HCT116 (cell line): ENCODE data around the gene CACNA1G. TPM values are rescaled to one million over a fixed set of nuclear protein-coding genes. Genes with fewer than 3 reads are reported as not detected.

Experiments used
- ATAC-seq: fragments of 200-7000 bp; cut with Tn5 transposase; 2 replicates; pipeline ENCODE4 v1.9.1; 2020; ENCODE audit warnings: mild to moderate bottlenecking, moderate library complexity
- BruUV-seq: library from RNA; stranded (reverse); fragments of 400-500 nt; replicated peaks from 2 replicates; lab custom pipeline; 2021; lab: Mats Ljungman, UMichigan
- CTCF ChIA-PET: fragments of 300-600 bp; sonication (Branson Sonifier 250); formaldehyde crosslinking; loops from one replicate; lab custom pipeline; 2021; ENCODE audit warnings: antibody characterized with exemption; lab: Charles Lee
- POLR2A ChIA-PET: fragments of 300-600, 350-600 bp; sonication (Branson Sonifier 250); formaldehyde crosslinking; loops from one replicate; lab custom pipeline; 2021; ENCODE audit warnings: antibody characterized with exemption; lab: Charles Lee
- RAD21 ChIA-PET, 2 experiments: fragments of 300-600 bp; sonication (Branson Sonifier 250); formaldehyde crosslinking; loops; one replicate each; lab custom pipeline; 2023; ENCODE audit warnings: low total read pairs in 2 of 2; ENCODE audit not compliant: uncharacterized antibody in 2 of 2, unreplicated experiment in 2 of 2, low non-redundant PET in 1 of 2; lab: Charles Lee
- DNase-seq: peaks from one replicate; pipeline ENCODE4 v3.0.0-alpha.2; 2010; ENCODE audit warnings: low read depth, low spot score
- H2AFZ ChIP-seq: fragments of 200-600 bp; shearing (Covaris generic), sonication (generic); 2 replicates; pipeline ENCODE4 v1.6.1; 2017; ENCODE audit warnings: low read depth, mixed run types, mixed read lengths, antibody characterized with exemption, low read length; ENCODE audit not compliant: poor library complexity, severe bottlenecking
- H3K27ac ChIP-seq: 2 replicates; pipeline ENCODE4 v1.5.1; 2012; ENCODE audit warnings: low read depth, low read length
- H3K27me3 ChIP-seq: fragments of 200-600 bp; sonication (generic); 2 replicates; pipeline ENCODE4 v1.6.1; 2016; ENCODE audit warnings: mixed run types, low read length, mixed read lengths; ENCODE audit not compliant: insufficient read depth
- H3K36me3 ChIP-seq, 2 experiments: fragments of 200-500 bp in 1 of 2; fragments of 200-600 bp in 1 of 2; sonication (Bioruptor generic) in 1 of 2; sonication (generic) in 1 of 2; 2 replicates each; pipeline versions ENCODE4 v1.5.1 to v1.6.1; 2014 to 2016; ENCODE audit warnings: low read length in 2 of 2, inconsistent platforms in 1 of 2, mixed read lengths in 1 of 2, mixed run types in 1 of 2; ENCODE audit not compliant: insufficient read depth in 2 of 2, control insufficient read depth in 1 of 2
- H3K4me1 ChIP-seq, 2 experiments: fragments of 200-600 bp in 1 of 2; sonication (generic) in 1 of 2; 2 replicates each; pipeline versions ENCODE4 v1.5.1 to v1.6.1; 2012 to 2017; ENCODE audit warnings: low read length in 2 of 2, inconsistent platforms in 1 of 2, mild to moderate bottlenecking in 1 of 2, mixed read lengths in 1 of 2, mixed run types in 1 of 2, moderate library complexity in 1 of 2; ENCODE audit not compliant: insufficient read depth in 2 of 2, control insufficient read depth in 1 of 2
- H3K4me2 ChIP-seq: fragments of 200-600 bp; sonication (generic); 2 replicates; pipeline ENCODE4 v1.6.1; 2017; ENCODE audit warnings: mixed run types, low read length, mixed read lengths
- H3K4me3 ChIP-seq, 2 experiments: fragments of 200-600 bp in 1 of 2; sonication (generic) in 1 of 2; replicated peaks in 1 of 2; 2 replicates each; pipeline ENCODE4 v1.5.1; 2011 to 2016; ENCODE audit warnings: low read length in 2 of 2, control low read depth in 1 of 2, low read depth in 1 of 2, mild to moderate bottlenecking in 1 of 2, mixed read lengths in 1 of 2, mixed run types in 1 of 2
- H3K79me2 ChIP-seq: fragments of 200-600 bp; sonication (generic); 2 replicates; pipeline ENCODE4 v1.6.1; 2017; ENCODE audit warnings: mild to moderate bottlenecking, mixed run types, low read length, moderate library complexity, mixed read lengths; ENCODE audit not compliant: insufficient read depth
- H3K9ac ChIP-seq: fragments of 200-600 bp; sonication (generic); 2 replicates; pipeline ENCODE4 v1.6.1; 2016; ENCODE audit warnings: low read length, mixed read lengths
- H3K9me2 ChIP-seq: fragments of 200-600 bp; sonication (generic), shearing (Covaris generic); 2 replicates; pipeline ENCODE4 v1.6.1; 2017; ENCODE audit warnings: mixed run types, mild to moderate bottlenecking, moderate library complexity; ENCODE audit not compliant: insufficient read depth
- H3K9me3 ChIP-seq, 2 experiments: fragments of 200-500 bp in 1 of 2; fragments of 200-600 bp in 1 of 2; sonication (Bioruptor generic) in 1 of 2; sonication (generic) in 1 of 2; 2 replicates each; pipeline ENCODE4 v1.6.1; 2014 to 2017; ENCODE audit warnings: low read length in 2 of 2, mixed read lengths in 2 of 2, inconsistent platforms in 1 of 2, low read depth in 1 of 2, mild to moderate bottlenecking in 1 of 2, mixed run types in 1 of 2, moderate library complexity in 1 of 2; ENCODE audit not compliant: control insufficient read depth in 1 of 2, insufficient read depth in 1 of 2
- H4K20me1 ChIP-seq: fragments of 200-600 bp; sonication (generic), shearing (Covaris generic); 2 replicates; pipeline ENCODE4 v1.6.1; 2017; ENCODE audit warnings: mixed run types, mild to moderate bottlenecking, moderate library complexity; ENCODE audit not compliant: insufficient read depth
- CEBPB ChIP-seq: IDR thresholded peaks from 2 replicates; pipeline ENCODE4 v1.6.1; 2012; ENCODE audit warnings: low read depth
- EZH2 ChIP-seq: fragments of 200-600 bp; sonication (generic); IDR thresholded peaks from 2 replicates; pipeline ENCODE4 v1.6.1; 2017; ENCODE audit warnings: antibody characterized with exemption, mixed run types
- FOSL1 ChIP-seq: IDR thresholded peaks from 2 replicates; pipeline ENCODE4 v1.6.1; 2012; ENCODE audit warnings: low read depth
- SP1 ChIP-seq: IDR thresholded peaks from 2 replicates; pipeline ENCODE4 v1.6.1; 2012; ENCODE audit warnings: low read depth
- intact Hi-C: fragments of 100-400 bp; cut with micrococcal nuclease; formaldehyde crosslinking; loops from 2 replicates; pipeline ENCODE4 v1.10.0; 2022
- total RNA-seq: library from RNA; stranded (reverse); gene quantifications from one replicate; pipeline ENCODE4 v1.2.1, GENCODE V29; 2021; ENCODE audit not compliant: unreplicated experiment
- TF ChIP-seq, protein P1 (sequence below): IDR thresholded peaks from 2 replicates; pipeline ENCODE4 v1.6.1; 2012; ENCODE audit warnings: low read depth

CACNA1G gene
- total RNA-seq, 1 experiment from 2014 or later: 3.4 TPM

- TF ChIP-seq, protein P1, sequence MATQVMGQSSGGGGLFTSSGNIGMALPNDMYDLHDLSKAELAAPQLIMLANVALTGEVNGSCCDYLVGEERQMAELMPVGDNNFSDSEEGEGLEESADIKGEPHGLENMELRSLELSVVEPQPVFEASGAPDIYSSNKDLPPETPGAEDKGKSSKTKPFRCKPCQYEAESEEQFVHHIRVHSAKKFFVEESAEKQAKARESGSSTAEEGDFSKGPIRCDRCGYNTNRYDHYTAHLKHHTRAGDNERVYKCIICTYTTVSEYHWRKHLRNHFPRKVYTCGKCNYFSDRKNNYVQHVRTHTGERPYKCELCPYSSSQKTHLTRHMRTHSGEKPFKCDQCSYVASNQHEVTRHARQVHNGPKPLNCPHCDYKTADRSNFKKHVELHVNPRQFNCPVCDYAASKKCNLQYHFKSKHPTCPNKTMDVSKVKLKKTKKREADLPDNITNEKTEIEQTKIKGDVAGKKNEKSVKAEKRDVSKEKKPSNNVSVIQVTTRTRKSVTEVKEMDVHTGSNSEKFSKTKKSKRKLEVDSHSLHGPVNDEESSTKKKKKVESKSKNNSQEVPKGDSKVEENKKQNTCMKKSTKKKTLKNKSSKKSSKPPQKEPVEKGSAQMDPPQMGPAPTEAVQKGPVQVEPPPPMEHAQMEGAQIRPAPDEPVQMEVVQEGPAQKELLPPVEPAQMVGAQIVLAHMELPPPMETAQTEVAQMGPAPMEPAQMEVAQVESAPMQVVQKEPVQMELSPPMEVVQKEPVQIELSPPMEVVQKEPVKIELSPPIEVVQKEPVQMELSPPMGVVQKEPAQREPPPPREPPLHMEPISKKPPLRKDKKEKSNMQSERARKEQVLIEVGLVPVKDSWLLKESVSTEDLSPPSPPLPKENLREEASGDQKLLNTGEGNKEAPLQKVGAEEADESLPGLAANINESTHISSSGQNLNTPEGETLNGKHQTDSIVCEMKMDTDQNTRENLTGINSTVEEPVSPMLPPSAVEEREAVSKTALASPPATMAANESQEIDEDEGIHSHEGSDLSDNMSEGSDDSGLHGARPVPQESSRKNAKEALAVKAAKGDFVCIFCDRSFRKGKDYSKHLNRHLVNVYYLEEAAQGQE: no peak
- no peak for TF ChIP-seq SP1
Measured at GRCh38 chr17:50614471-50615051, 54.0 kb downstream of the CACNA1G start (continued).

DNA sequence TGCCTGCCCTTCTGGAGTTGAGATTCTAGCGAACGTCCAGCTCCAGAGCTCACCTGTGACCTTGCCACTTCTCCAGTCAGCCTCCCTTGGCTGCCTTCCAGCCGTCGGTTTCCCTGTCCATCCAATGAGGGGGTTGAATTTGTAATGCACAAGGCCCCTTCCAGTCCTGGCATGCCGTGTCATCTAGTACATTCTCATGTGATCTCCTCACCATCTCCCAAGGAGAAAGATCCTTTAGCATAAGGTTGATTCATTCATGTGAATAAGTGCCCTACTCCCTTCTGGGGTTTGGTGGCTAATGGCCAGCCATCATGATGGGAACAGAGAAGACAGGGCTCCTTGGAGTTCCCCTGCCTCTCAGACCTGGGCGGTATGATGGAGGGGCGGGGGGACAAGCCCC lies 55.3 kb downstream of the CACNA1G start:
- ATAC-seq (no peak), DNase-seq (no peak)
- POLR2A ChIA-PET: no interaction called here
- Histone ChIP-seq H3K36me3 (no peaks in the 10 kb centered on the region), H3K4me2 (no peak overlapping the region), H3K9me3 (no peaks in the 10 kb centered on the region), H2AFZ (no peak overlapping the region), H3K9me2 (no peaks in the 10 kb centered on the region), H3K27me3 (no peaks in the 10 kb centered on the region), H3K9ac (no peak overlapping the region), H4K20me1 (no peaks in the 10 kb centered on the region), H3K4me1 (peaks cover 0 to 21% of the 10 kb centered on the region in 2 experiments; a peak in 2 of 4 replicates), H3K27ac (no peak overlapping the region), H3K79me2 (no peaks in the 10 kb centered on the region), H3K4me3 (no peak overlapping the region)
- RAD21 ChIA-PET: no interaction called here
- CTCF ChIA-PET: interaction anchor here (1.2 kb wide), 1 partner anchor 15 kb away, joined by 3 read pairs; no protein-coding TSS in a partner anchor
- TF ChIP-seq CEBPB: no peak
- TF ChIP-seq EZH2: no peak
- TF ChIP-seq, protein P1: no peak
- no peak for TF ChIP-seq FOSL1
- no peak for TF ChIP-seq SP1
- BruUV-seq: no TSS peak
- intact Hi-C loops: no loop called here
